Caco-2 (cell line): ENCODE measurements around the gene CLIC4. TPM values are rescaled to one million over a fixed set of nuclear protein-coding genes. Genes with fewer than 3 reads are reported as not detected.

Source experiments
- BruUV-seq: library from RNA; stranded (reverse); fragments of 400-500 nt; replicated peaks from 2 replicates; lab custom pipeline; 2021; lab: Mats Ljungman, UMichigan
- CTCF ChIA-PET: fragments of 300-600 bp; sonication (Branson Sonifier 250); formaldehyde crosslinking; loops from one replicate; lab custom pipeline; 2022; ENCODE audit warnings: antibody characterized with exemption; lab: Charles Lee
- POLR2A ChIA-PET: fragments of 300-600 bp; sonication (Branson Sonifier 250); formaldehyde crosslinking; loops from one replicate; lab custom pipeline; 2022; ENCODE audit warnings: antibody characterized with exemption; lab: Charles Lee
- DNase-seq, 2 experiments: peaks; one replicate each; pipeline versions ENCODE4 v3.0.0 to v3.0.0-alpha.2; 2020 to 2022
- H3K27me3 ChIP-seq: replicated peaks from 2 replicates; pipeline ENCODE4 v1.6.0; 2011; ENCODE audit warnings: low read length; ENCODE audit not compliant: control insufficient read depth, insufficient read depth
- H3K36me3 ChIP-seq: 2 replicates; pipeline ENCODE4 v1.5.1; 2011; ENCODE audit warnings: low read length; ENCODE audit not compliant: control insufficient read depth, insufficient read depth
- H3K4me1 ChIP-seq: fragments of 250-450 bp; sonication (Bioruptor Pico); 2 replicates; pipeline ENCODE4 v1.5.1; 2020; ENCODE audit warnings: mild to moderate bottlenecking
- H3K4me3 ChIP-seq: 2 replicates; pipeline ENCODE4 v1.5.1; 2011; ENCODE audit warnings: low read depth, mild to moderate bottlenecking, control low read depth, low read length
- H3K9me3 ChIP-seq: fragments of 250-450 bp; sonication (Bioruptor Pico); 2 replicates; pipeline ENCODE4 v1.5.1; 2020; ENCODE audit warnings: mild to moderate bottlenecking, moderate library complexity
- H3K27ac Mint-ChIP-seq: one replicate; pipeline ENCODE4 v1.8.0; 2022; ENCODE audit warnings: mixed read lengths; ENCODE audit not compliant: unreplicated experiment
- H3K27me3 Mint-ChIP-seq: one replicate; pipeline ENCODE4 v1.8.0; 2022; ENCODE audit warnings: mixed read lengths; ENCODE audit not compliant: insufficient read depth, unreplicated experiment
- H3K36me3 Mint-ChIP-seq: one replicate; pipeline ENCODE4 v1.8.0; 2022; ENCODE audit warnings: mild to moderate bottlenecking, mixed read lengths; ENCODE audit not compliant: insufficient read depth, unreplicated experiment
- H3K4me1 Mint-ChIP-seq: one replicate; pipeline ENCODE4 v1.8.0; 2022; ENCODE audit warnings: low read depth, mixed read lengths; ENCODE audit not compliant: unreplicated experiment
- H3K4me3 Mint-ChIP-seq: one replicate; pipeline ENCODE4 v1.8.0; 2022; ENCODE audit warnings: mild to moderate bottlenecking, moderate library complexity, mixed read lengths; ENCODE audit not compliant: unreplicated experiment
- H3K9me3 Mint-ChIP-seq: one replicate; pipeline ENCODE4 v1.8.0; 2022; ENCODE audit warnings: mixed read lengths; ENCODE audit not compliant: unreplicated experiment
- intact Hi-C: fragments of 100-400 bp; cut with micrococcal nuclease; formaldehyde crosslinking; loops from one replicate; pipeline ENCODE4 v1.10.0; 2022; ENCODE audit not compliant: unreplicated experiment
- total RNA-seq: library from RNA; stranded (reverse); gene quantifications from 2 replicates; pipeline ENCODE4 v1.2.3, GENCODE V29; 2022
- TF ChIP-seq, protein P1 (sequence below), 2 experiments: fragments of 200-600 bp in 1 of 2; IDR thresholded peaks; 1 replicate in 1 of 2; 2 replicates in 1 of 2; pipeline versions ENCODE4 v1.5.1 to v1.8.0; 2011 to 2022; ENCODE audit warnings: antibody characterized with exemption in 1 of 2, control low read depth in 1 of 2, inconsistent platforms in 1 of 2, low read depth in 1 of 2, low read length in 1 of 2, mild to moderate bottlenecking in 1 of 2, moderate library complexity in 1 of 2; ENCODE audit not compliant: insufficient read depth in 1 of 2, severe bottlenecking in 1 of 2, unreplicated experiment in 1 of 2

Gene CLIC4
- total RNA-seq, 1 experiment from 2014 or later = 140 TPM

DNA sequence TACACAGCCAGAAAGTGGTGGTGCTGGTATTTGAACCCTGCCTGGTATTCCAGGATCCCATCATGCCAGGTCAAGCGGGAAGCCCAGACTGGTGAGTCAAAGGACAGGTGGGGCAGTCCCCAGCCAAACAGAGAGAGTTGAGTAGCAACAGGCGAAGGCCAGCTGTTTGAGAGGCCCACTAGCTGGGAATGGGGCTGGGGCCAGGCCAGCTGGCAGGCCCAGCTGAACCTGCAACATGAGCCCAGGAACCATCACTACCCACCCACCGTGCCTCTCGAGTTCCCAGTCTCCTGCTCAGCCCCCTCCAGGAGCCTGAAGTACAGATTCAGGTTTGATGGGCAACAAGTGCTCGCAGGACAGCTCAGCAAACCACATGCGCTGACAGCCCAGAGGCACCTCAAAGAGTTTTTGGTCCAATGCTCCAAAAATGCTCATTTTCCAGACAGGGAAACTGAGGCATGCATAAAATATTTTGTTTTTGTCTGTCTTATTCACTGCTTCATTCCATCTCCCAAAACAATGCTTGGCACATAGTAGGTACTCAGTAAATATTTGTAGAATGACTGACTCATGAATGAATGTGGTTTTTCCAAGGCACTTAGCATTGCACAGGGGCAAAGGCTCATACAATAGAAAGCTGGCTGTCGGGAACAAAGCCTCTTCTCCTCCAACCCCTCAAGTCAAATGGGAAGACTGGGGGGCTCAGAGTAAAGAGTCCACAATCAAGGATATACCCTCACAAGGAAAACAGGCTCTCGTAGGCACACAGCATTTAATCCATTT lies 42.5 kb upstream of the CLIC4 start:
- no peaks in the 10 kb centered on the region for H3K9me3 ChIP-seq
- Mint-ChIP-seq H3K9me3 (no peaks in the 10 kb centered on the region), H3K4me3 (no peak overlapping the region), H3K36me3 (peaks cover 7% of the 10 kb centered on the region), H3K27ac (no peak overlapping the region), H3K4me1 (peaks cover 16% of the 10 kb centered on the region), H3K27me3 (no peaks in the 10 kb centered on the region)
- ChIA-PET POLR2A (no interaction called here), CTCF (no interaction called here)
- no peaks in the 10 kb centered on the region for H3K27me3 ChIP-seq
- 0 out of 2 replicates have a peak, but pooled peaks cover 7% of the 10 kb centered on the region for H3K4me1 ChIP-seq
- TF ChIP-seq, protein P1, sequence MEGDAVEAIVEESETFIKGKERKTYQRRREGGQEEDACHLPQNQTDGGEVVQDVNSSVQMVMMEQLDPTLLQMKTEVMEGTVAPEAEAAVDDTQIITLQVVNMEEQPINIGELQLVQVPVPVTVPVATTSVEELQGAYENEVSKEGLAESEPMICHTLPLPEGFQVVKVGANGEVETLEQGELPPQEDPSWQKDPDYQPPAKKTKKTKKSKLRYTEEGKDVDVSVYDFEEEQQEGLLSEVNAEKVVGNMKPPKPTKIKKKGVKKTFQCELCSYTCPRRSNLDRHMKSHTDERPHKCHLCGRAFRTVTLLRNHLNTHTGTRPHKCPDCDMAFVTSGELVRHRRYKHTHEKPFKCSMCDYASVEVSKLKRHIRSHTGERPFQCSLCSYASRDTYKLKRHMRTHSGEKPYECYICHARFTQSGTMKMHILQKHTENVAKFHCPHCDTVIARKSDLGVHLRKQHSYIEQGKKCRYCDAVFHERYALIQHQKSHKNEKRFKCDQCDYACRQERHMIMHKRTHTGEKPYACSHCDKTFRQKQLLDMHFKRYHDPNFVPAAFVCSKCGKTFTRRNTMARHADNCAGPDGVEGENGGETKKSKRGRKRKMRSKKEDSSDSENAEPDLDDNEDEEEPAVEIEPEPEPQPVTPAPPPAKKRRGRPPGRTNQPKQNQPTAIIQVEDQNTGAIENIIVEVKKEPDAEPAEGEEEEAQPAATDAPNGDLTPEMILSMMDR (IDR thresholded peaks at IDR 0.05; ENCODE audit: insufficient read depth in 1 of 2, low read depth in 1 of 2, low read length in 1 of 2, severe bottlenecking in 1 of 2, unreplicated experiment in 1 of 2) = no peak
- no TSS peak for BruUV-seq
- no peak for DNase-seq
- H3K36me3 ChIP-seq = no peaks in the 10 kb centered on the region
- no peak overlapping the region for H3K4me3 ChIP-seq
- intact Hi-C loops = no loop called here

GRCh38 chr1:24704411-24705259 lies 40.6 kb upstream of the CLIC4 start:
- CTCF ChIA-PET = interaction anchor here (0.6 to 1.5 kb wide), 5 partner anchors 16 to 126 kb away, joined by 3 to 8 read pairs (median 6); partner anchors contain the start of gene CLIC4
- 0 out of 2 replicates have a peak, but pooled peaks cover 7% of the 10 kb centered on the region for H3K4me1 ChIP-seq
- Mint-ChIP-seq H3K4me1 (peaks cover 16% of the 10 kb centered on the region), H3K27me3 (no peaks in the 10 kb centered on the region), H3K27ac (peak overlapping the region; percentile 74), H3K4me3 (peak overlapping the region; percentile 85), H3K36me3 (peaks cover 7% of the 10 kb centered on the region), H3K9me3 (no peaks in the 10 kb centered on the region)
- TF ChIP-seq, protein P1 (IDR thresholded peaks at IDR 0.05; ENCODE audit: insufficient read depth in 1 of 2, low read depth in 1 of 2, low read length in 1 of 2, severe bottlenecking in 1 of 2, unreplicated experiment in 1 of 2) = no peak
- no peaks in the 10 kb centered on the region for H3K36me3 ChIP-seq
- H3K4me3 ChIP-seq = no peak overlapping the region
- POLR2A ChIA-PET = interaction anchor here (1.8 kb wide), 1 partner anchor 40 kb away, joined by 10 read pairs; the partner anchor contains the start of gene CLIC4
- intact Hi-C loops = loop anchor here (5.0 kb wide), 1 partner anchor 43 kb away; the partner anchor contains the start of gene CLIC4
- H3K27me3 ChIP-seq = no peaks in the 10 kb centered on the region
- DNase-seq = no peak
- BruUV-seq = TSS peak; percentile 90
- no peaks in the 10 kb centered on the region for H3K9me3 ChIP-seq
